ENCODE data around the gene NXN. TPM values are rescaled to one million over a fixed set of nuclear protein-coding genes. Genes with fewer than 3 reads are reported as not detected.
"Not testable (repeated sequence)": the region's sequence is repeated elsewhere in the genome, so short reads cannot be mapped to it uniquely, and the experiment has no call there.

The NXN gene
- total RNA-seq, 2 experiments from 2014 or later: 0.22 to 0.65 TPM

GRCh38 chr17:1003633-1003971 is 24.0 kb upstream of the NXN start:
- DNase-seq: no peak
- CTCF ChIA-PET: no interaction called here
- Mint-ChIP-seq H3K36me3 (ENCODE audit: low read depth) (peaks cover 30% of the 10 kb centered on the region), H3K4me1 (peaks cover 19% of the 10 kb centered on the region), H3K27me3 (no peaks in the 10 kb centered on the region), H3K4me3 (no peak overlapping the region), H3K9me3 (no peaks in the 10 kb centered on the region), H3K27ac (no peak overlapping the region)
- POLR2A ChIA-PET: no interaction called here

GRCh38 chr17:1002771-1003555 is 23.4 kb upstream of the NXN start:
- Mint-ChIP-seq H3K9me3 (no peaks in the 10 kb centered on the region), H3K27ac (no peak overlapping the region), H3K36me3 (ENCODE audit: low read depth) (peaks cover 30% of the 10 kb centered on the region), H3K27me3 (no peaks in the 10 kb centered on the region), H3K4me1 (peaks cover 26% of the 10 kb centered on the region), H3K4me3 (no peak overlapping the region)
- ChIA-PET CTCF (interaction anchor here (1.0 to 1.2 kb wide), 2 partner anchors 12 to 22 kb away, joined by 3 to 4 read pairs; no protein-coding TSS in a partner anchor), POLR2A (no interaction called here)
- DNase-seq: no peak

GRCh38 chr17:1002412-1002753 is 22.8 kb upstream of the NXN start:
- DNase-seq: no peak
- Mint-ChIP-seq H3K36me3 (ENCODE audit: low read depth) (peaks cover 30% of the 10 kb centered on the region), H3K9me3 (no peaks in the 10 kb centered on the region), H3K27ac (no peak overlapping the region), H3K4me3 (no peak overlapping the region), H3K4me1 (peaks cover 29% of the 10 kb centered on the region), H3K27me3 (no peaks in the 10 kb centered on the region)
- POLR2A ChIA-PET: no interaction called here
- CTCF ChIA-PET: interaction anchor here (1.0 to 1.2 kb wide), 2 partner anchors 12 to 21 kb away, joined by 3 to 4 read pairs; no protein-coding TSS in a partner anchor

GRCh38 chr17:1001640-1002411 is 22.2 kb upstream of the NXN start:
- no peaks in the 10 kb centered on the region for H3K9me3 Mint-ChIP-seq
- no peak overlapping the region for H3K4me3 Mint-ChIP-seq
- ChIA-PET CTCF (interaction anchor here (1.2 kb wide), 1 partner anchor 21 kb away, joined by 3 read pairs; no protein-coding TSS in a partner anchor), POLR2A (no interaction called here)
- no peaks in the 10 kb centered on the region for H3K27me3 Mint-ChIP-seq
- peaks cover 30% of the 10 kb centered on the region for H3K36me3 Mint-ChIP-seq (ENCODE audit: low read depth)
- H3K4me1 Mint-ChIP-seq: peaks cover 32% of the 10 kb centered on the region
- no peak for DNase-seq
- H3K27ac Mint-ChIP-seq: no peak overlapping the region

- POLR2A ChIA-PET: no interaction called here
- H3K4me1 Mint-ChIP-seq: peaks cover 33% of the 10 kb centered on the region
- H3K9me3 Mint-ChIP-seq: no peaks in the 10 kb centered on the region
- no peaks in the 10 kb centered on the region for H3K27me3 Mint-ChIP-seq
- H3K27ac Mint-ChIP-seq: no peak overlapping the region
- no peak overlapping the region for H3K4me3 Mint-ChIP-seq
- DNase-seq: no peak
- CTCF ChIA-PET: no interaction called here
- peaks cover 29% of the 10 kb centered on the region for H3K36me3 Mint-ChIP-seq (ENCODE audit: low read depth)
Observed at GRCh38 chr17:1000597-1001461, 21.3 kb upstream of the NXN start.

GRCh38 chr17:998111-998510 is 18.5 kb upstream of the NXN start:
- ChIA-PET CTCF (interaction anchor here (1.9 kb wide), 1 partner anchor 10 kb away, joined by 8 read pairs; no protein-coding TSS in a partner anchor), POLR2A (no interaction called here)
- no peak for DNase-seq
- H3K27ac Mint-ChIP-seq: peak overlapping the region; percentile 97
- H3K36me3 Mint-ChIP-seq (ENCODE audit: low read depth): peaks cover 20% of the 10 kb centered on the region
- H3K27me3 Mint-ChIP-seq: no peaks in the 10 kb centered on the region
- H3K9me3 Mint-ChIP-seq: peaks cover 9% of the 10 kb centered on the region
- H3K4me3 Mint-ChIP-seq: peak overlapping the region; percentile 92
- peaks cover 25% of the 10 kb centered on the region for H3K4me1 Mint-ChIP-seq

- Mint-ChIP-seq H3K36me3 (ENCODE audit: low read depth) (peaks cover 11% of the 10 kb centered on the region), H3K4me3 (peak within 1 kb of the TSS; percentile 92), H3K4me1 (peaks cover 23% of the 10 kb centered on the region), H3K9me3 (peaks cover 9% of the 10 kb centered on the region), H3K27ac (peak within 1 kb of the TSS; percentile 97), H3K27me3 (no peaks in the 10 kb centered on the region)
- ChIA-PET CTCF (interaction anchor here (0.6 to 2.5 kb wide), 31 partner anchors 11 to 1004 kb away, joined by 3 to 31 read pairs (median 4); partner anchors contain the start of genes GLOD4, MRM3 and NXN), POLR2A (interaction anchor here (0.6 to 0.8 kb wide), 3 partner anchors 16 to 315 kb away, joined by 3 to 5 read pairs (median 3); no protein-coding TSS in a partner anchor)
- peak; percentile 93 for DNase-seq
Observed at GRCh38 chr17:996554-997344, 17.2 kb upstream of the NXN start, which contains the start of gene TIMM22. Gene TIMM22, plus strand, starts transcription at chr17:997129. Its CDS starts 14 bp downstream, at chr17:997143.

- CTCF ChIA-PET: interaction anchor here (2.5 kb wide), 1 partner anchor 14 kb away, joined by 31 read pairs; the partner anchor contains the start of gene NXN
- H3K9me3 Mint-ChIP-seq; H3K4me3 Mint-ChIP-seq; POLR2A ChIA-PET; H3K27me3 Mint-ChIP-seq; H3K36me3 Mint-ChIP-seq (ENCODE audit: low read depth); DNase-seq; H3K27ac Mint-ChIP-seq: not testable (repeated sequence)
- H3K4me1 Mint-ChIP-seq: peaks cover 23% of the 10 kb centered on the region
Observed at GRCh38 chr17:995324-995723, 15.7 kb upstream of the NXN start.

GRCh38 chr17:992933-993332 is 13.4 kb upstream of the NXN start:
- H3K4me1 Mint-ChIP-seq: peaks cover 9% of the 10 kb centered on the region

GRCh38 chr17:988561-988960 is 9.0 kb upstream of the NXN start:
- no peaks in the 10 kb centered on the region for H3K36me3 Mint-ChIP-seq (ENCODE audit: low read depth)
- no peak overlapping the region for H3K4me3 Mint-ChIP-seq
- no peak for DNase-seq
- ChIA-PET POLR2A (no interaction called here), CTCF (interaction anchor here (0.7 kb wide), 1 partner anchor 12 kb away, joined by 5 read pairs; no protein-coding TSS in a partner anchor)
- H3K4me1 Mint-ChIP-seq: no peaks in the 10 kb centered on the region
- H3K27ac Mint-ChIP-seq: no peak overlapping the region
- no peaks in the 10 kb centered on the region for H3K27me3 Mint-ChIP-seq
- no peaks in the 10 kb centered on the region for H3K9me3 Mint-ChIP-seq

More at GRCh38 chr17:992933-993332, 13.4 kb upstream of the NXN start:
- POLR2A ChIA-PET: no interaction called here
- no peak for DNase-seq
- Mint-ChIP-seq H3K36me3 (ENCODE audit: low read depth) (no peaks in the 10 kb centered on the region), H3K27ac (no peak overlapping the region), H3K9me3 (peaks cover 9% of the 10 kb centered on the region), H3K27me3 (no peaks in the 10 kb centered on the region), H3K4me3 (no peak overlapping the region)
- CTCF ChIA-PET: interaction anchor here (0.6 to 0.9 kb wide), 3 partner anchors 12 to 213 kb away, joined by 3 to 4 read pairs (median 4); no protein-coding TSS in a partner anchor

- no peaks in the 10 kb centered on the region for H3K9me3 Mint-ChIP-seq
- ChIA-PET POLR2A (no interaction called here), CTCF (no interaction called here)
- DNase-seq: no peak
- no peaks in the 10 kb centered on the region for H3K4me1 Mint-ChIP-seq
- no peaks in the 10 kb centered on the region for H3K27me3 Mint-ChIP-seq
- no peak overlapping the region for H3K27ac Mint-ChIP-seq
- no peaks in the 10 kb centered on the region for H3K36me3 Mint-ChIP-seq (ENCODE audit: low read depth)
- no peak overlapping the region for H3K4me3 Mint-ChIP-seq
Observed at GRCh38 chr17:987931-988330, 8.4 kb upstream of the NXN start.

All from activated CD4-positive, alpha-beta T cell treated with anti-CD3 and anti-CD28 coated beads, Interleukin-2, amount 10 ng/mL, durations not matched to agents 7 days and 5 days (primary cell).